Measurements from ENCODE around the gene SINHCAF. TPM values are rescaled to one million over a fixed set of nuclear protein-coding genes. Genes with fewer than 3 reads are reported as not detected.

Gene SINHCAF
- total and polyA plus RNA-seq, 4 donors, result 2.3 to 10.3 (median 4.9) TPM

DNA sequence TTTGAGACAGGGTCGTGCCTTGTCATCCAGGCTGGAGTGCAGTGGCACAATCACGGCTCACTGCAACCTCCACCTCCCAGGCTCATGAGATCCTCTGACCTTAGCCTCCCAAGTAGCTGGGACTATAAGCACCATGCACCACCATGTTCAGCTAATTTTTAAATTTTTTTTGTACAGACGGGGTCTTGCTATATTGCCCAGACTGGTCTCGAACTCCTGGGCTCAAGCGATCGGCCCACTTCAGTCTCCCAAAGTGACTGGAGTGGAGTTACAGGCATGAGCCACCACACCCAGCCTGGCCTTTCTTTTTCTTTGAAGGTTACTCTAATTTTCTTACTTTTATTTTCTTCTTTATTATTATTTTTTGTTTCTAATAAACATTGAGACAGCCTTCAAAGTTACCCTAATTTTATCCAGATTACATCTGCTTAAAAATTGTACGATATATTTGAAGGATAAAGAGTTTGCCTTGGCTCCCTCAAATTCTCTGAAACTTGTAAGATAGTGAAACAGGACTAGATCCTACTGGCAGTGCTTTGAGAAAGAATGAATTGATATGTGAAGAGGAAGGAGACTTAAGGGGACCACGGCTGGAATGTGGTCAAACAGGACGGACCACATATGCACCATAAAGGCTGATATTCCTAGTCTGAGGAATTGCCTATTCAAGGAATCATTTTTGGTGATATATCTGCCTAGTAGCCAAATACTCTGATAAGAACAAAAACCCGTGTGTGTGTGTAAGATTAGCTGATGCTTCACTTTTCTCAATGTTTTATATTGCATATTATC is 14.1 kb upstream of the SINHCAF start:
- no peaks in the 10 kb centered on the region for H3K27me3 ChIP-seq (ENCODE audit: control insufficient read depth in 4 of 4, insufficient read depth in 4 of 4, low read length in 3 of 4)
- 85% methylated on average over 10 of the region's 10 CpGs for WGBS
- no peak overlapping the region for H3K9ac ChIP-seq (ENCODE audit: low read depth in 1 of 2, low read length in 2 of 2)
- no peaks in the 10 kb centered on the region for H3K36me3 ChIP-seq (ENCODE audit: control insufficient read depth in 4 of 4, insufficient read depth in 3 of 4, low read depth in 1 of 4, low read length in 3 of 4)
- H3K4me3 ChIP-seq (ENCODE audit: low read depth in 1 of 3, low read length in 3 of 3), result no peak overlapping the region
- TF ChIP-seq HNF4G (IDR thresholded peaks at IDR 0.05) (no peak), GABPA (IDR thresholded peaks at IDR 0.05 in 1 of 2, conservative IDR thresholded peaks at IDR 0.05 in 1 of 2) (no peak), SP1 (IDR thresholded peaks at IDR 0.05) (no peak), YY1 (IDR thresholded peaks at IDR 0.05) (no peak), FOXA1 (IDR thresholded peaks at IDR 0.05) (no peak), JUND (IDR thresholded peaks at IDR 0.05) (no peak), TAF1 (conservative IDR thresholded peaks at IDR 0.05) (no peak)
- TF ChIP-seq, protein P1, sequence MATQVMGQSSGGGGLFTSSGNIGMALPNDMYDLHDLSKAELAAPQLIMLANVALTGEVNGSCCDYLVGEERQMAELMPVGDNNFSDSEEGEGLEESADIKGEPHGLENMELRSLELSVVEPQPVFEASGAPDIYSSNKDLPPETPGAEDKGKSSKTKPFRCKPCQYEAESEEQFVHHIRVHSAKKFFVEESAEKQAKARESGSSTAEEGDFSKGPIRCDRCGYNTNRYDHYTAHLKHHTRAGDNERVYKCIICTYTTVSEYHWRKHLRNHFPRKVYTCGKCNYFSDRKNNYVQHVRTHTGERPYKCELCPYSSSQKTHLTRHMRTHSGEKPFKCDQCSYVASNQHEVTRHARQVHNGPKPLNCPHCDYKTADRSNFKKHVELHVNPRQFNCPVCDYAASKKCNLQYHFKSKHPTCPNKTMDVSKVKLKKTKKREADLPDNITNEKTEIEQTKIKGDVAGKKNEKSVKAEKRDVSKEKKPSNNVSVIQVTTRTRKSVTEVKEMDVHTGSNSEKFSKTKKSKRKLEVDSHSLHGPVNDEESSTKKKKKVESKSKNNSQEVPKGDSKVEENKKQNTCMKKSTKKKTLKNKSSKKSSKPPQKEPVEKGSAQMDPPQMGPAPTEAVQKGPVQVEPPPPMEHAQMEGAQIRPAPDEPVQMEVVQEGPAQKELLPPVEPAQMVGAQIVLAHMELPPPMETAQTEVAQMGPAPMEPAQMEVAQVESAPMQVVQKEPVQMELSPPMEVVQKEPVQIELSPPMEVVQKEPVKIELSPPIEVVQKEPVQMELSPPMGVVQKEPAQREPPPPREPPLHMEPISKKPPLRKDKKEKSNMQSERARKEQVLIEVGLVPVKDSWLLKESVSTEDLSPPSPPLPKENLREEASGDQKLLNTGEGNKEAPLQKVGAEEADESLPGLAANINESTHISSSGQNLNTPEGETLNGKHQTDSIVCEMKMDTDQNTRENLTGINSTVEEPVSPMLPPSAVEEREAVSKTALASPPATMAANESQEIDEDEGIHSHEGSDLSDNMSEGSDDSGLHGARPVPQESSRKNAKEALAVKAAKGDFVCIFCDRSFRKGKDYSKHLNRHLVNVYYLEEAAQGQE (IDR thresholded peaks at IDR 0.05), result no peak
- TF ChIP-seq, protein P2, sequence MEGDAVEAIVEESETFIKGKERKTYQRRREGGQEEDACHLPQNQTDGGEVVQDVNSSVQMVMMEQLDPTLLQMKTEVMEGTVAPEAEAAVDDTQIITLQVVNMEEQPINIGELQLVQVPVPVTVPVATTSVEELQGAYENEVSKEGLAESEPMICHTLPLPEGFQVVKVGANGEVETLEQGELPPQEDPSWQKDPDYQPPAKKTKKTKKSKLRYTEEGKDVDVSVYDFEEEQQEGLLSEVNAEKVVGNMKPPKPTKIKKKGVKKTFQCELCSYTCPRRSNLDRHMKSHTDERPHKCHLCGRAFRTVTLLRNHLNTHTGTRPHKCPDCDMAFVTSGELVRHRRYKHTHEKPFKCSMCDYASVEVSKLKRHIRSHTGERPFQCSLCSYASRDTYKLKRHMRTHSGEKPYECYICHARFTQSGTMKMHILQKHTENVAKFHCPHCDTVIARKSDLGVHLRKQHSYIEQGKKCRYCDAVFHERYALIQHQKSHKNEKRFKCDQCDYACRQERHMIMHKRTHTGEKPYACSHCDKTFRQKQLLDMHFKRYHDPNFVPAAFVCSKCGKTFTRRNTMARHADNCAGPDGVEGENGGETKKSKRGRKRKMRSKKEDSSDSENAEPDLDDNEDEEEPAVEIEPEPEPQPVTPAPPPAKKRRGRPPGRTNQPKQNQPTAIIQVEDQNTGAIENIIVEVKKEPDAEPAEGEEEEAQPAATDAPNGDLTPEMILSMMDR (IDR thresholded peaks at IDR 0.05; ENCODE audit: low read depth, low read length, missing input control), result no peak
- no peaks in the 10 kb centered on the region for H3K9me3 ChIP-seq (ENCODE audit: control insufficient read depth in 4 of 4, low read length in 3 of 4)
- no peaks in the 10 kb centered on the region for H3K4me1 ChIP-seq (ENCODE audit: control insufficient read depth in 4 of 4, insufficient read depth in 4 of 4, low read length in 3 of 4)
- DNase-seq (ENCODE audit: low spot score), result no peak
- H3K27ac ChIP-seq (ENCODE audit: low read depth in 1 of 2, low read length in 2 of 2), result no peak overlapping the region

DNA sequence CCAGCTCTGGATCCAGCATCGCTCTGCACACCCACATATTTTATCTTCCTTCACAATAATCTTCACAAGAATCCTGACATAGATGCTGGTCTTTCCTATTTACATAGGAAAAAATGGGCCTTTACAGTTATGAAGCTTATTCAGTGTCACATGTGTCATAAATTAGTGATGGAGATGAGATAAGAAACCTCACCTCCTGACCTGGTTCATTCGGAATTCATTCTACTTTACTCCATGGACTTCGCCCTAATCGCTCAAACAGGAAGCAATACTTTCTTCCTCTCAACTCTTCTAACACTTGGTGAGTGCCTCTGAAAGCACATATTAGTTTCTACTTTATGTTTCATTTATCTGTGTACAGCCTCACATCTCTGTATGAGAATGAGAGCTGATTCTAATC is 12.0 kb upstream of the SINHCAF start:
- H3K27ac ChIP-seq (ENCODE audit: low read depth in 1 of 2, low read length in 2 of 2), result no peak overlapping the region
- no peaks in the 10 kb centered on the region for H3K9me3 ChIP-seq (ENCODE audit: control insufficient read depth in 4 of 4, low read length in 3 of 4)
- WGBS, result 48% methylated on average over 4 of the region's 4 CpGs
- no peak overlapping the region for H3K9ac ChIP-seq (ENCODE audit: low read depth in 1 of 2, low read length in 2 of 2)
- no peaks in the 10 kb centered on the region for H3K36me3 ChIP-seq (ENCODE audit: control insufficient read depth in 4 of 4, insufficient read depth in 3 of 4, low read depth in 1 of 4, low read length in 3 of 4)
- DNase-seq (ENCODE audit: low spot score), result no peak
- no peak overlapping the region for H3K4me3 ChIP-seq (ENCODE audit: low read depth in 1 of 3, low read length in 3 of 3)
- H3K4me1 ChIP-seq (ENCODE audit: control insufficient read depth in 4 of 4, insufficient read depth in 4 of 4, low read length in 3 of 4), result no peaks in the 10 kb centered on the region
- H3K27me3 ChIP-seq (ENCODE audit: control insufficient read depth in 4 of 4, insufficient read depth in 4 of 4, low read length in 3 of 4), result no peaks in the 10 kb centered on the region
- TF ChIP-seq, protein P3, sequence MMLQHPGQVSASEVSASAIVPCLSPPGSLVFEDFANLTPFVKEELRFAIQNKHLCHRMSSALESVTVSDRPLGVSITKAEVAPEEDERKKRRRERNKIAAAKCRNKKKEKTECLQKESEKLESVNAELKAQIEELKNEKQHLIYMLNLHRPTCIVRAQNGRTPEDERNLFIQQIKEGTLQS (IDR thresholded peaks at IDR 0.05), result no peak
- TF ChIP-seq RAD21 (IDR thresholded peaks at IDR 0.05), result no peak
- no peak for TF ChIP-seq FOXA1 (IDR thresholded peaks at IDR 0.05)
- no peak for TF ChIP-seq HNF4G (IDR thresholded peaks at IDR 0.05)
- no peak for TF ChIP-seq NR2F2 (IDR thresholded peaks at IDR 0.05)
- TF ChIP-seq, protein P4, sequence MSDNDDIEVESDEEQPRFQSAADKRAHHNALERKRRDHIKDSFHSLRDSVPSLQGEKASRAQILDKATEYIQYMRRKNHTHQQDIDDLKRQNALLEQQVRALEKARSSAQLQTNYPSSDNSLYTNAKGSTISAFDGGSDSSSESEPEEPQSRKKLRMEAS (IDR thresholded peaks at IDR 0.05), result no peak
- TF ChIP-seq YY1 (IDR thresholded peaks at IDR 0.05), result no peak
- TF ChIP-seq, protein P2 (IDR thresholded peaks at IDR 0.05; ENCODE audit: low read depth, low read length, missing input control), result no peak
- no peak for TF ChIP-seq JUND (IDR thresholded peaks at IDR 0.05)

Data from liver (tissue), 9 donors.